ENCODE data around the gene CHD6.

DNA sequence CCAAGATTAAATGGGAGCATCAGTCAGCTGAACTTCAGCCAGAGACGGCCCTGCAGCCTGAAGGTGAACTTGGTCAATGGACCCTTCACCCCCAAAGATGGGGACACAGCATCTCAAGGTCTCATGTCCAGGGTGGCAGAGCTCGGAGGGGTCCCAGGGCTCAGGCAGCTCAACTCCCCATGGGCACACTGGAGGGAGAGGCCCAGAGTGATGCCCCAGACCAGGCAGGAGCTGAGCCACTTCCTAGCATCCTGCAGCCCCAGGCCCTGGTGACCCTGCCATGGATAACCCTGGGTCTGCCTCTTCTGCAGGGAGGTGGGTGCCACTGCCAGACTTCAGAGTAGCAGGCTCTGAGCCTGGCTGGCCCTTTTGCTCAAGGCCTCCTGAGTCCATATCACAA is 224.1 kb downstream of the CHD6 start:
- TF ChIP-seq CTCF (conservative IDR thresholded peaks at IDR 0.05) (no peak), ZFX (IDR thresholded peaks at IDR 0.05) (no peak)

Measured in C4-2B (cell line).